Measurements from ENCODE around the gene RREB1. TPM values are rescaled to one million over a fixed set of nuclear protein-coding genes. Genes with fewer than 3 reads are reported as not detected.
A peak's percentile ranks its signal among the peaks of the same experiment; 100 is the strongest.

Gene RREB1
- polyA plus RNA-seq, 2 donors: 13.0 to 19.7 TPM

DNA sequence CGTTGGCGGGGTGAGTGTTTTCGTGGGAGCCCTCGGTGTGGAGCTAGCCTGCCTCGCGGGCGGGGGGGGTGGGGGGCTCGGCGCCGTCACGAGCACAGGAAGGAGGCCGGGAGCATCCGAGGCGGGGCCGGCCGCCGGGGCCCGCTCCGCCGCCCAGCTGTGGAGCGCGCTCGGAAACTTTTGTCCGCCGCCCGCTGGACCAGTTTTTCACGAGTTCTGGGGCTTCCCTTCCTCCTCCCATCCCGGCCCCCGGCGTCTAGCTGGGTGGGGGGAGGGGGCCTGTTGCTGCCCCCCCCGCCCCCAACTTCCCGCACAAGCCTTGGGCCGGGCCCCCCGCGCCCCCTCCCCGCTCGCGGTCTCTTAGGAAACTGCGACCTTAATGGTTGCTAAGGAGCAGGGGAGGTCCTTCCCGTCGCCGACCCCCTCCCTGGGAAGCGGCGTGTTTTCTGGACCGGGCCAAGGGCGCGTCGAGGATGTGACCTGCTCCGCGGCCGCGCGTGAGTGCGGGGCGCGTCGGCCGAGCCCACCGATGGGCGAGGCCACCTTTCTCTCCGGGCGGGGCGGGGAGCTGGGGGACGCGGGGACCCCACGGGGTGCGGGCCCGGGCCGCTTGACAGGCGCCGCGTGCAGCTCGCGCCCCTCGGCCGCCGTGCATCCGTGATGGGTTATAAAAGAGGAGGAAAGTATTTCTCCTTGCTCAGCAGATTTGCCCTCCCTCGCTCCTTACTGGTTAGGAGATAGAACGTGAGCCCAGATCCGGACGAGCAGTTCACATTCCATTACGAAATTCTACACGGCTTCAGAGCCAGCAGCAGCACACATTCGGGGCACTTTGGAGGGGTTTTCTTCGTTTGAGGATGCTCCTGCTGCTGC lies 1.4 kb downstream of the RREB1 start:
- Histone ChIP-seq H3K4me1 (ENCODE audit: control insufficient read depth in 2 of 2, insufficient read depth in 2 of 2, low read length in 1 of 2) (peaks cover 0 to 2% of the 10 kb centered on the region in 2 donors), H3K36me3 (ENCODE audit: control insufficient read depth in 2 of 2, insufficient read depth in 2 of 2, low read length in 1 of 2) (no peaks in the 10 kb centered on the region), H3K27me3 (ENCODE audit: control insufficient read depth in 1 of 2, insufficient read depth in 2 of 2, low read length in 2 of 2) (no peaks in the 10 kb centered on the region), H3K4me3 (ENCODE audit: low read depth in 1 of 2, low read length in 2 of 2) (peak overlapping the region; percentile 72 to 95), H3K9me3 (ENCODE audit: control insufficient read depth in 2 of 2, insufficient read depth in 1 of 2, low read depth in 1 of 2, low read length in 1 of 2) (no peaks in the 10 kb centered on the region), H3K27ac (ENCODE audit: low read depth in 2 of 2, low read length in 1 of 2) (peak overlapping the region; percentile 96 to 98)
- WGBS, 2 donors: 0 to 1% methylated on average over 40 to 86 of the region's 86 CpGs

- Histone ChIP-seq H3K27me3 (ENCODE audit: control insufficient read depth in 1 of 2, insufficient read depth in 2 of 2, low read length in 2 of 2) (no peaks in the 10 kb centered on the region), H3K36me3 (ENCODE audit: control insufficient read depth in 2 of 2, insufficient read depth in 2 of 2, low read length in 1 of 2) (no peaks in the 10 kb centered on the region), H3K4me3 (ENCODE audit: low read depth in 1 of 2, low read length in 2 of 2) (peak overlapping the region in 1 of 2 donors; percentile 72), H3K9me3 (ENCODE audit: control insufficient read depth in 2 of 2, insufficient read depth in 1 of 2, low read depth in 1 of 2, low read length in 1 of 2) (no peaks in the 10 kb centered on the region), H3K4me1 (ENCODE audit: control insufficient read depth in 2 of 2, insufficient read depth in 2 of 2, low read length in 1 of 2) (peaks cover 0 to 8% of the 10 kb centered on the region in 2 donors), H3K27ac (ENCODE audit: low read depth in 2 of 2, low read length in 1 of 2) (peak overlapping the region; percentile 51 to 96)
- 39 to 48% methylated on average over 6 of the region's 6 CpGs for WGBS, 2 donors
Measured at GRCh38 chr6:7110092-7110792, 2.5 kb downstream of the RREB1 start.

GRCh38 chr6:7111095-7111690 lies 3.4 kb downstream of the RREB1 start:
- Histone ChIP-seq H3K9me3 (ENCODE audit: control insufficient read depth in 2 of 2, insufficient read depth in 1 of 2, low read depth in 1 of 2, low read length in 1 of 2) (no peaks in the 10 kb centered on the region), H3K27ac (ENCODE audit: low read depth in 2 of 2, low read length in 1 of 2) (peak overlapping the region; percentile 8 to 66), H3K4me1 (ENCODE audit: control insufficient read depth in 2 of 2, insufficient read depth in 2 of 2, low read length in 1 of 2) (peaks cover 0 to 12% of the 10 kb centered on the region in 2 donors), H3K4me3 (ENCODE audit: low read depth in 1 of 2, low read length in 2 of 2) (peak overlapping the region in 1 of 2 donors; percentile 72), H3K27me3 (ENCODE audit: control insufficient read depth in 1 of 2, insufficient read depth in 2 of 2, low read length in 2 of 2) (no peaks in the 10 kb centered on the region), H3K36me3 (ENCODE audit: control insufficient read depth in 2 of 2, insufficient read depth in 2 of 2, low read length in 1 of 2) (no peaks in the 10 kb centered on the region)
- WGBS, 2 donors: 61 to 67% methylated on average over 4 of the region's 4 CpGs

- no peaks in the 10 kb centered on the region for H3K27me3 ChIP-seq (ENCODE audit: control insufficient read depth in 1 of 2, insufficient read depth in 2 of 2, low read length in 2 of 2)
- peak overlapping the region; percentile 44 to 76 for H3K27ac ChIP-seq (ENCODE audit: low read depth in 2 of 2, low read length in 1 of 2)
- peak overlapping the region in 1 of 2 donors; percentile 41 for H3K4me3 ChIP-seq (ENCODE audit: low read depth in 1 of 2, low read length in 2 of 2)
- no peaks in the 10 kb centered on the region for H3K9me3 ChIP-seq (ENCODE audit: control insufficient read depth in 2 of 2, insufficient read depth in 1 of 2, low read depth in 1 of 2, low read length in 1 of 2)
- peaks cover 0 to 10% of the 10 kb centered on the region in 2 donors for H3K4me1 ChIP-seq (ENCODE audit: control insufficient read depth in 2 of 2, insufficient read depth in 2 of 2, low read length in 1 of 2)
- no peaks in the 10 kb centered on the region for H3K36me3 ChIP-seq (ENCODE audit: control insufficient read depth in 2 of 2, insufficient read depth in 2 of 2, low read length in 1 of 2)
Measured at GRCh38 chr6:7112171-7112570, 4.4 kb downstream of the RREB1 start.

DNA sequence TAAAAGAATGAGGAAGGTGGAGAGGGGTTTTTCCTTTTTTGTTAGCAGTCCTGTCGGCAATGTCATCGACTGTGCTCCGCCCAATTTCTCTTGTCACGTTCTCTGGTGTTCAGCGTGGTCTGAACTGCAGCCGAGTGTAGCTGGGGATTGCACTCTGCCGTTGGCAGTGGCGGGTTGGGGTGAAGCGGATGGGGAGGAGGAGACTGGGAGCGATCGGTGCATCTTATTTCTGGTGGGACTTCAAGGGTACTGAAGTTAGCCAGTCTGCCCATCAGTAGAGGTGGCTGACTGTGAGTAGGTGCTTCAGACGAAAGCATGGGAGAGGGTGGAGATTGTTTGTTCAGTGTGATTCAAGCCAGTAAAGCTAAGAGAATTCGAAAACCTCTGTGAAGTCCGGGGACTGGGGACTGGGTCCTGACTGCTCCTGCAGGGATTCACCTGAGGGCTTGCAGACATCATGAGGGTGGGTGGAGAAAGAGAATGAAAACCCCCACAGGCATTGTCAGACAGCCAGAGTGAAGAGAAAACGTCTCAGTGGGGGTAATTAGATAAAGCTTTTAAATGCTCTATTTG lies 5.1 kb downstream of the RREB1 start:
- H3K36me3 ChIP-seq (ENCODE audit: control insufficient read depth in 2 of 2, insufficient read depth in 2 of 2, low read length in 1 of 2): no peaks in the 10 kb centered on the region
- peak overlapping the region; percentile 4 to 41 for H3K4me3 ChIP-seq (ENCODE audit: low read depth in 1 of 2, low read length in 2 of 2)
- H3K27ac ChIP-seq (ENCODE audit: low read depth in 2 of 2, low read length in 1 of 2): peak overlapping the region; percentile 44 to 85
- WGBS, 2 donors: 24 to 26% methylated on average over 15 of the region's 15 CpGs
- peaks cover 0 to 10% of the 10 kb centered on the region in 2 donors for H3K4me1 ChIP-seq (ENCODE audit: control insufficient read depth in 2 of 2, insufficient read depth in 2 of 2, low read length in 1 of 2)
- no peaks in the 10 kb centered on the region for H3K27me3 ChIP-seq (ENCODE audit: control insufficient read depth in 1 of 2, insufficient read depth in 2 of 2, low read length in 2 of 2)
- H3K9me3 ChIP-seq (ENCODE audit: control insufficient read depth in 2 of 2, insufficient read depth in 1 of 2, low read depth in 1 of 2, low read length in 1 of 2): no peaks in the 10 kb centered on the region

DNA sequence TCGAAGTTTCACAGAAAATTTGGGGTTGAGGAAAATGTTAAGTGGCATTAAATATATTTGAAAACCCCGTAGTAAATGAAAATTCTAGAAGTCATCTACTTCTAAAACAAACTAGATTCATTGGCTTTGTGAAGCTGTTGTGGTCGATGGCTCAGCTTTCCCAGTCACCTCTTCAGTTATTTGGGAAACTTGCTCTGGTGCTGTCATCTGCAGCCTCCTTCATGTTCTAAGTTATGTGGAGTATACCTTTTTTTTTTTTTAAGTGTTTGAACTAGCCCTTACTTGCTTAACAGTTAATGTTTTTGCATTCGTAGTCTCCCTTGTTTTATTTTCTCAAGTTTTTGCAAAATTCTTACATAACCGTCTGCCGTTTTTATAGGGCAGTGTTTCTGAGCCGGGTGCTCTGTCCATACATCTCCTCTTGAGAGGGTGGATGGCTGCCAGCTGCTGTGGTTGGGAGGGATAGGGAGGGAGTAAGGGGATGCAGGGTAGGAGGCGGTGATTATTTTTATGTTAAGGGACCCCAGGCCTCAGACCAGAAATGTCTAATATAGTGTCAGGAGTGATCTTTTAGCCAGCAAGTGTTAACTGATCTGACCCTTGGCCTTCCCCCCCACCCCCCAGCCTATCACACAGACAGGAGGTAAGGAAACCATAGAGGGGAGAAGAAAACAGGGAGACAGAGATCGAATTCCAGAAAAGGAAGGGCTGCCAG lies 7.1 kb downstream of the RREB1 start:
- Histone ChIP-seq H3K36me3 (ENCODE audit: control insufficient read depth in 2 of 2, insufficient read depth in 2 of 2, low read length in 1 of 2) (no peaks in the 10 kb centered on the region), H3K4me3 (ENCODE audit: low read depth in 1 of 2, low read length in 2 of 2) (no peak overlapping the region), H3K4me1 (ENCODE audit: control insufficient read depth in 2 of 2, insufficient read depth in 2 of 2, low read length in 1 of 2) (peaks cover 0 to 15% of the 10 kb centered on the region in 2 donors), H3K27me3 (ENCODE audit: control insufficient read depth in 1 of 2, insufficient read depth in 2 of 2, low read length in 2 of 2) (no peaks in the 10 kb centered on the region), H3K9me3 (ENCODE audit: control insufficient read depth in 2 of 2, insufficient read depth in 1 of 2, low read depth in 1 of 2, low read length in 1 of 2) (no peaks in the 10 kb centered on the region), H3K27ac (ENCODE audit: low read depth in 2 of 2, low read length in 1 of 2) (peak overlapping the region; percentile 60 to 89)
- 53 to 57% methylated on average over 9 of the region's 9 CpGs for WGBS, 2 donors

- Histone ChIP-seq H3K27me3 (ENCODE audit: control insufficient read depth in 1 of 2, insufficient read depth in 2 of 2, low read length in 2 of 2) (no peaks in the 10 kb centered on the region), H3K36me3 (ENCODE audit: control insufficient read depth in 2 of 2, insufficient read depth in 2 of 2, low read length in 1 of 2) (no peaks in the 10 kb centered on the region), H3K9me3 (ENCODE audit: control insufficient read depth in 2 of 2, insufficient read depth in 1 of 2, low read depth in 1 of 2, low read length in 1 of 2) (no peaks in the 10 kb centered on the region), H3K4me1 (ENCODE audit: control insufficient read depth in 2 of 2, insufficient read depth in 2 of 2, low read length in 1 of 2) (peaks cover 0 to 15% of the 10 kb centered on the region in 2 donors), H3K4me3 (ENCODE audit: low read depth in 1 of 2, low read length in 2 of 2) (no peak overlapping the region), H3K27ac (ENCODE audit: low read depth in 2 of 2, low read length in 1 of 2) (peak overlapping the region; percentile 60 to 89)
- WGBS, 2 donors: 45 to 46% methylated on average over 15 of the region's 15 CpGs
Measured at GRCh38 chr6:7115543-7116231, 7.9 kb downstream of the RREB1 start.

- no peaks in the 10 kb centered on the region for H3K9me3 ChIP-seq (ENCODE audit: control insufficient read depth in 2 of 2, insufficient read depth in 1 of 2, low read depth in 1 of 2, low read length in 1 of 2)
- peaks cover 0 to 4% of the 10 kb centered on the region in 2 donors for H3K36me3 ChIP-seq (ENCODE audit: control insufficient read depth in 2 of 2, insufficient read depth in 2 of 2, low read length in 1 of 2)
- WGBS, 2 donors: 75 to 83% methylated on average over 12 of the region's 12 CpGs
- H3K4me1 ChIP-seq (ENCODE audit: control insufficient read depth in 2 of 2, insufficient read depth in 2 of 2, low read length in 1 of 2): peaks cover 2 to 19% of the 10 kb centered on the region in 2 donors
- peak overlapping the region; percentile 52 to 89 for H3K27ac ChIP-seq (ENCODE audit: low read depth in 2 of 2, low read length in 1 of 2)
- H3K4me3 ChIP-seq (ENCODE audit: low read depth in 1 of 2, low read length in 2 of 2): no peak overlapping the region
- H3K27me3 ChIP-seq (ENCODE audit: control insufficient read depth in 1 of 2, insufficient read depth in 2 of 2, low read length in 2 of 2): no peaks in the 10 kb centered on the region
Measured at GRCh38 chr6:7119272-7119801, 11.6 kb downstream of the RREB1 start.

Measured in esophagus (tissue), 2 donors.